Stimulated activated CD4-positive, alpha-beta T cell treated with anti-CD3 and anti-CD28 coated beads, Interleukin-2, amount 100 ng/mL, for 4 hours (primary cell): Measurements from ENCODE around the gene NCAPG.
"Not testable (repeated sequence)": the region's sequence is repeated elsewhere in the genome, so short reads cannot be mapped to it uniquely, and the experiment has no call there.

ENCODE experiments used
- DNase-seq: peaks from one replicate; pipeline ENCODE4 v3.0.0-alpha.2; 2020; ENCODE audit warnings: low read depth

NCAPG gene

DNA sequence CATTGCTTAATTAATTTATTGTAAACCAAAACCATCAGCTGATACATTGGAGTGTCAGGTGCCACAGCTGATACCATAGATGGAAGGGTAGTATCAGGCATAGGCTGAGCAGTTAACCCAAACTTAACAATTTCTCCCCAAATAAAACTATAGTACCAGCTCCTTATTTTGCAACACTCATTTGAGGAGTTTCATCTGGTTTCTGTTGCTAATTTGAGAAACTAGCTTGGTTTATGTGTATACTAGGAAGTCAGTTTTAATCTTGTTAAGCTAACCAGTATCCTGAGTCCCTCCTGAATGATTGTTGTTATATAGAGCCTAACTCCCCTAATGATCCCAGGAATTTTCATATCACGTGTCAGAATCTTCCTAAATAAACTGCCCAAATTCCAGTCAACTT, 13.0 kb upstream of the NCAPG start:
- no peak for DNase-seq

DNA sequence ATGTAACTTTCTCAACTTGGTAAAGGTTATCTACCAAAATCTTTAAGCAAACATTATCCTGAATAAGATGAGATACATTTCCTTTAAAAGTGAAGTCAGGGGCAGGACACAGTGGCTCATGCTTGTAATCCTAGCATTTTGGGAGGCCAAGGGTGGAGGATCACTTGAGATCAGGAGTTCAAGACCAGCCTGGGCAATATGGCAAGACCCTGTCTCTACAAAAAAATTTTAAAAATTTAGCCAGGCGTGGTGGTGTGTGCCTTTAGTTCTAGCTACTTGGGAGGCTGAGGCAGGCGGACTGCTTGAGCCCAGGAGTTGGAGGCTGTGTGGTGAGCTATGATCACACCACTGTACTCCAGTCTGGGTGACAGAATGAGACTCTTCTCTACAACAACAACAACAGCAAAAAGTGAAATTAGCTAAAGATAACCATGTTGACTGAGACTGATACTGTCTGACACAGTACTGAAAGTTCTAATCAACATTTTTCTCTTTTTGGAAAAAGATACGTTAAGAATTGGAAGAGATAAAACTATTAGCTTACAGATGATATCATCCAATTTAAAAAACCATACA, 5.1 kb upstream of the NCAPG start:
- DNase-seq = no peak

DNA sequence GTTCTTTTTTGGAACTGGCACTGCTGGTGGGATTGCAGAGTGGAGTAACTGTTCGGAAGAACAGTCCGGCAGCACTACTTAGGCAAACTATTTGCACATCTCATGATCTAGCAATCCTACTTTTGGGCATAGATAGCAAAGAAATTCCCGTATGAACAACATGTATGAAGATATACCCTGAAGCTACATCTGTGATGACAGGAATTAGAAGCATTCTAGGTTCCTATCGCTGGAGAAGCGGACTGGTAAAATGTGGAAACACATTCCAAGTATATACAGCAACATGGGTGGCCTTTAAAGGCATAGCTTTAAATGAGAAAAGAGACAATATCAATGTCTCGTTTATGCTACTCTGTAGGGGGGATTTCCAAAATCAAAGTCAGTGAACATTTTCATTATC, 3.3 kb upstream of the NCAPG start:
- DNase-seq = no peak

DNA sequence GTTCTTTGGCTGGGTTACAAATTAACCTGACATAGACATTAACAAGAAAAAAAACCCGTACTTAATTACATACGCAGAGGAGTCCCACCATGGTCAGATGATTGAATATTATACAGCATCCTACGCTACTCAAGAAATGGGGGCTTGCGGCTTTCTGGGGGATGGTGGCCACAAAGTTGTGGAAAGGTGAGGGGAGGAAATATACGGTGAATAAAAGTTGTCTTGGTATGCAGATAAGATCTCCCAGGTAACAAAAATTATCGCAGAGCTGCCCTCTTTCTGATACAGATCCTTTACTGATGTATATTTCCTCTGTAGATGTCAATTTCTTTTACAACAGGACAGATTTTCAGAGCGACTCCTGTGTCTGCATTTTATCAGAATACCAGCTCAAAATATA, 1.1 kb upstream of the NCAPG start:
- no peak for DNase-seq

DNA sequence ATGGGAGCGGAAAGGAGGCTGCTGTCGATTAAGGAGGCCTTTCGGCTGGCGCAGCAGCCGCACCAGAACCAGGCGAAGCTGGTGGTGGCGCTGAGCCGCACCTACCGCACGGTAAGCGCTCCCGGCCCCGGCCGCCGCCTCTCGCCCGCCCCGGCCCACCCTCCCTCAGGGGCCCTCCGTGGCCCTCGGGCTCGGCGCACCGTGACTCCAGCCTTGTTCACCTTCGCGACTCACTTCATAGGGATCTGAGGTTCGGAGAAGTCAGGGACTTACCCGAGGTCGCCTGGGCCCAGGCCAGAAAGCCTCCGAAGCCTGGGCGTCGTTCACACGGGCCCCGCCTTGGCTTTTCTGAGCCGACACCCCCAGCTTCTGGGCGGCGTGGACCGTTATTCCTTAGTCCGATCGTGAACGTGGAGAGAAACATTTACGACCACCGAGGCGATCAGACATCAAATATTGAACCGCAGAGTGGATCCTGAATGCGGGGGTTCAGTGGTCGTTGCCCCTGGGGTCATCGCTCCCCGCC, 362 bp downstream of the NCAPG start:
- no peak for DNase-seq

DNA sequence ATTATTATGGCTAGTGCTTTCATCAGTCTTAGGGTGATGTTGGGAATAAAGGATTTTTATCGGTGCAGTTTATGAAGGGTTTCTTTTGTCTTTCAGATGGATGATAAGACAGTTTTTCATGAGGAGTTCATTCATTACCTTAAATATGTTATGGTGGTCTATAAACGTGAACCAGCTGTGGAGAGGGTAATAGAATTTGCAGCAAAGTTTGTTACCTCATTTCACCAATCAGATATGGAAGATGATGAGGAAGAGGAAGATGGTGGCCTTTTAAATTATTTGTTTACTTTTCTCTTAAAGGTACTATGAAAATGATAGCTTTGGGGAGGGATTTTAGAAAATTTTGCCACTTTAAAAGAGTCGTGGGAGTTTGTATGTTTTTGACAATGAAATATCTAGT, 1.3 kb downstream of the NCAPG start:
- DNase-seq = no peak

DNA sequence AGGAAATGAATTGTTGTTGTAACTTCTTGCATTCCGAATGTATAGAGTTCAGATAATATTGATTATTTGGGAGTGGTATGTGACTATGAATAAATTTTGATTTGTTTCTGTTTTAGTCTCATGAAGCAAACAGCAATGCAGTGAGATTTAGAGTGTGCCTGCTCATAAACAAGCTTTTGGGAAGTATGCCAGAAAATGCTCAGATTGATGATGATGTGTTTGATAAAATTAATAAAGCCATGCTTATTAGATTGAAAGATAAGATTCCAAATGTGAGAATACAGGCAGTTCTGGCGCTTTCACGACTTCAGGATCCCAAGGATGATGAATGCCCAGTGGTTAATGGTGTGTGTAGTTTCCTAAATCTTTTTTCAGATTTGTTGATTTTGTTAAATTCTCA, 2.0 kb downstream of the NCAPG start:
- no peak for DNase-seq

- DNase-seq = no peak
These were observed 3.4 kb downstream of the NCAPG start for GRCh38 chr4:17814140-17814539.

- no peak for DNase-seq
These were observed 5.4 kb downstream of the NCAPG start for GRCh38 chr4:17816142-17816541.

- DNase-seq = no peak
These were observed 6.2 kb downstream of the NCAPG start for GRCh38 chr4:17817027-17817426.

DNA sequence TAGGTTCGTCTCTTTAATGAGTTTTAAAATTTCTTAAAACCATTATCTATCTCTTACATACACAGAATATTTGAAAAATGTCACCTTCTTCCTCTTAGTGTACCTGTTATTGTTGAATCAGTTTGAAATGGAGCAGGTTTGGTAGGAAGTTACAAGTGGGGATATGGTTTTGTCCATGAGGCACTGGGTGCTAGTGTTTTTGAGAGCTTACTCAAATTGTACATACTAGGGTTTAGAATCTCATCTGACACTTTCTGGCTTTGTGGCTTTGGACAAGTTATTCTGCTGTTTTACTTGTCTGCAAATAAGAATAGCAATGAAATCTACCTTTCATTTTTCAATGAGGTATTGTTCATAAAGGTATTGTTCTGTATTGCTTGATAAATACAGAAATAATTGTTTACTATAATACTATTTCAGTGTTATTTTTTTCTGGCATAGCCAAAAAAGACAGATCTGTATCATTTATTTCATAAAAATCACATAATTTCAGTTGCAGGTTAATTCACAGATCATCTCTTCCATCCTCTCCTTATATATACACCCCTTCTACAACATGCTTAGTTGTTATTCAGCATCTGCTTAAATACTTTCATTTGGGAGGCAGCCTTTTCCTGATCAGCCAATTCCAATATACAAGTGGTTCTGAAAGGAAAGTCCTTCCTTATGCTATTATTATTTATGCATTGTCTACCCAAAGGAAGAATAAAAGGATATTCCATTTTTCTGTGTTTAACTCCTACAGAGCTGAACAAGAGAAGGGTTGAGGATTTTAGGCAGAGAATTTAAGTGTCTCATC, 13.3 kb downstream of the NCAPG start:
- no peak for DNase-seq

GRCh38 chr4:17846266-17846665, 35.5 kb downstream of the NCAPG start:
- DNase-seq = no peak

- DNase-seq = not testable (repeated sequence)
These were observed 39.5 kb downstream of the NCAPG start for GRCh38 chr4:17850295-17850694.

- DNase-seq = no peak
These were observed 41.2 kb downstream of the NCAPG start for GRCh38 chr4:17851959-17852358.

GRCh38 chr4:17854036-17854435, 43.3 kb downstream of the NCAPG start:
- no peak for DNase-seq

GRCh38 chr4:17859793-17860406, 49.1 kb downstream of the NCAPG start:
- no peak for DNase-seq

GRCh38 chr4:17861906-17862305, 51.1 kb downstream of the NCAPG start:
- not testable (repeated sequence) for DNase-seq

- DNase-seq = no peak
These were observed 55.1 kb downstream of the NCAPG start for GRCh38 chr4:17865866-17866363.

GRCh38 chr4:17866810-17867209, 56.0 kb downstream of the NCAPG start:
- DNase-seq = no peak

DNA sequence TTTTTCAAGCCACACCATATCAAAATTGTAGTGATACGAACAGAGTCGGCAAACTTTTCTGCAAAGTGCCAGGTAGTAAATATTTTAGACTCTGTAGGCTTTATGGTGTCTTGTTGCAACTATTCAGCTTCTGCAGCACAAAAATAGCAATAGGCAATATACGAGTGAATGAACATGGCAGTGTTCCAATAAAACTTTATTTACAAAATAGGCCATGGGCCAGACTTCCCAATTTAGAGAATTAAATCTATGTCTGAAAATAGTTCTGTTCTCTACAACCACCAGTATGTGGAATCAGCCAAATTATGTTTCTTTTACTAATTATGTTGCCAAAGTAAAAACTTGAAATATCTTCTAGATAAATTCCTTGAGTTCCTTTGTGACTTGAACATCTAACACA, 56.5 kb downstream of the NCAPG start:
- DNase-seq = no peak

DNA sequence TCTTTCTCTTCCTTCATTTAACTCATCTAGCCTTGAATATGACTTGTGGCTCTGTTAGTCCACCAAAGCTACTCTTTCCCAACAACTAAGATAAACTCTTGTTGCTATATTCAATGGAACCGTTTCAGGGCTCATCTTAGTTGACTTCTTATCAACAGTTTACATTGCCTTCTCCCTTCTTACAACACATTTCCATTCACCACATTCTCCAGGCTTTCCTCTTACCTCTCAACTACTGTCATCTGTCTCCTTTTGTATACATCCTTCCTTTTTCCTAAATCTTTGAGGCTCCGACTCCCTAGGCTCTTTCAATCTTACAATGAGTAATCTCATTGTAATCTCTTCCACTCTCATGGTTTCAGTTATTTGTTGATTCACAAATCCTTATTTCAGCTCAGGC, 58.5 kb downstream of the NCAPG start:
- no peak for DNase-seq

- no peak for DNase-seq
These were observed 64.8 kb downstream of the NCAPG start for GRCh38 chr4:17875402-17876070.

GRCh38 chr4:17876943-17877342, 66.2 kb downstream of the NCAPG start:
- no peak for DNase-seq
